HepG2 (cell line): ENCODE results near the gene DIRAS3. TPM values are rescaled to one million over a fixed set of nuclear protein-coding genes. Genes with fewer than 3 reads are reported as not detected.
A peak's percentile ranks its signal among the peaks of the same experiment; 100 is the strongest.

Source experiments
- ATAC-seq: fragments of 200-7000 bp; cut with Tn5 transposase; 3 replicates; pipeline ENCODE4 v1.9.1; 2020; ENCODE audit warnings: mild to moderate bottlenecking, moderate library complexity
- BruUV-seq: library from RNA; stranded (reverse); fragments of 400-500 nt; replicated peaks from 2 replicates; lab custom pipeline; 2021; lab: Mats Ljungman, UMichigan
- CTCF ChIA-PET: fragments of 300-600 bp; formaldehyde crosslinking; extraction: SDS; loops from one replicate; lab custom pipeline; 2021; ENCODE audit warnings: low total read pairs, inconsistent platforms, low intra/inter-chr PET ratio; lab: Yijun Ruan, JAX
- POLR2A ChIA-PET: fragments of 350-600 bp; sonication (Branson Sonifier 250); formaldehyde crosslinking; loops from one replicate; lab custom pipeline; 2020; ENCODE audit warnings: antibody characterized with exemption, inconsistent platforms; lab: Yijun Ruan, JAX
- DNase-seq: peaks from one replicate; pipeline ENCODE4 v3.0.0-alpha.2; 2015; ENCODE audit warnings: low spot score
- FAIRE-seq: peaks from 3 replicates; lab custom pipeline; 2011; peaks lifted over from hg19 to GRCh38; lab: Jason Lieb, UNC
- H2AFZ ChIP-seq: one replicate; pipeline ENCODE4 v1.6.1; 2011; ENCODE audit warnings: low read length, inconsistent platforms
- H3K27ac ChIP-seq: fragments of 300-600 bp; 3 replicates; pipeline ENCODE4 v1.8.0; 2011; ENCODE audit warnings: mixed run types, mild to moderate bottlenecking, mixed read lengths, low read length, inconsistent platforms; ENCODE audit not compliant: insufficient read depth; ENCODE audit errors: extremely low read length
- H3K27me3 ChIP-seq, 2 experiments: fragments of 200-600 bp in 1 of 2; 2 replicates in 1 of 2; 3 replicates in 1 of 2; pipeline versions ENCODE4 v1.6.0 to v1.8.0; 2011; ENCODE audit warnings: low read length in 2 of 2, mild to moderate bottlenecking in 2 of 2, moderate library complexity in 2 of 2, inconsistent platforms in 1 of 2; ENCODE audit not compliant: insufficient read depth in 2 of 2, control insufficient read depth in 1 of 2
- H3K36me3 ChIP-seq, 2 experiments: fragments of 200-600 bp in 1 of 2; replicated peaks in 1 of 2; 2 replicates in 1 of 2; 3 replicates in 1 of 2; pipeline versions ENCODE4 v1.5.1 to v1.8.0; 2011; ENCODE audit warnings: low read length in 2 of 2, inconsistent platforms in 1 of 2; ENCODE audit not compliant: insufficient read depth in 2 of 2, control insufficient read depth in 1 of 2
- H3K4me1 ChIP-seq: 2 replicates; pipeline ENCODE4 v1.5.1; 2012; ENCODE audit warnings: low read length, inconsistent platforms; ENCODE audit not compliant: insufficient read depth
- H3K4me2 ChIP-seq: 2 replicates; pipeline ENCODE4 v1.6.0; 2011; ENCODE audit warnings: low read depth, low read length, inconsistent platforms
- H3K4me3 ChIP-seq, 3 experiments: fragments of 200-600 bp in 1 of 3; sonication (generic), shearing (Covaris generic) in 1 of 3; replicated peaks in 1 of 3; 2 replicates each; pipeline ENCODE4 v1.5.1; 2011 to 2016; ENCODE audit warnings: low read length in 3 of 3, inconsistent platforms in 2 of 3, low read depth in 2 of 3, mild to moderate bottlenecking in 2 of 3, control low read depth in 1 of 3, mixed read lengths in 1 of 3; ENCODE audit not compliant: insufficient read depth in 1 of 3
- H3K79me2 ChIP-seq: one replicate; pipeline ENCODE4 v1.6.1; 2011; ENCODE audit warnings: low read length, inconsistent platforms; ENCODE audit not compliant: insufficient read depth
- H3K9ac ChIP-seq: 2 replicates; pipeline ENCODE4 v1.6.0; 2011; ENCODE audit warnings: mild to moderate bottlenecking, low read depth, low read length, inconsistent platforms; ENCODE audit not compliant: insufficient read depth
- H3K9me3 ChIP-seq: 2 replicates; pipeline ENCODE4 v1.5.1; 2012; ENCODE audit warnings: mild to moderate bottlenecking, low read length
- H4K20me1 ChIP-seq: 2 replicates; pipeline ENCODE4 v1.6.0; 2011; ENCODE audit warnings: inconsistent platforms, mild to moderate bottlenecking, low read length, moderate library complexity; ENCODE audit not compliant: insufficient read depth
- IRF2 ChIP-seq: IDR thresholded peaks from 2 replicates; pipeline ENCODE4 v1.6.1; 2018; ENCODE audit warnings: missing genetic modification reagents, missing compliant biosample characterization
- MAFK ChIP-seq, 2 experiments: IDR thresholded peaks in 1 of 2; conservative IDR thresholded peaks in 1 of 2; 2 replicates each; pipeline ENCODE4 v1.6.1; 2011; ENCODE audit warnings: improper control_type of control experiment in 2 of 2, low read length in 2 of 2
- MBNL3 ChIP-seq: fragments of 250-450 bp; sonication (Bioruptor Pico); conservative IDR thresholded peaks from 2 replicates; pipeline ENCODE4 v1.8.0; 2022; ENCODE audit warnings: mild to moderate bottlenecking, inconsistent platforms
- MTERF4 ChIP-seq: sonication (generic); formaldehyde crosslinking; IDR thresholded peaks from 2 replicates; pipeline ENCODE4 v1.8.0; 2023; ENCODE audit warnings: mild to moderate bottlenecking, missing genetic modification reagents
- RELA ChIP-seq: sonication (generic); formaldehyde crosslinking; IDR thresholded peaks from 2 replicates; pipeline ENCODE4 v1.4.0; 2020; ENCODE audit warnings: missing genetic modification reagents
- SMYD3 ChIP-seq: sonication (generic); formaldehyde crosslinking; IDR thresholded peaks from 2 replicates; pipeline ENCODE4 v1.8.1; 2023; ENCODE audit warnings: mild to moderate bottlenecking, missing genetic modification reagents
- ZBTB21 ChIP-seq: sonication (generic); formaldehyde crosslinking; IDR thresholded peaks from 2 replicates; pipeline ENCODE4 v1.4.0; 2020; ENCODE audit warnings: missing genetic modification reagents
- ZHX1 ChIP-seq: sonication (generic); formaldehyde crosslinking; IDR thresholded peaks from 2 replicates; pipeline ENCODE4 v1.8.1; 2022; ENCODE audit warnings: low read depth, mild to moderate bottlenecking, missing genetic modification reagents
- ZNF333 ChIP-seq: sonication (generic); formaldehyde crosslinking; IDR thresholded peaks from 2 replicates; pipeline ENCODE4 v1.4.0; 2020; ENCODE audit warnings: mild to moderate bottlenecking, missing genetic modification reagents, borderline replicate concordance
- ZNF382 ChIP-seq: sonication (generic); formaldehyde crosslinking; IDR thresholded peaks from 2 replicates; pipeline ENCODE4 v1.5.0; 2020; ENCODE audit warnings: missing genetic modification reagents, mild to moderate bottlenecking, borderline replicate concordance
- ZNF44 ChIP-seq: sonication (generic); formaldehyde crosslinking; IDR thresholded peaks from 2 replicates; pipeline ENCODE4 v1.5.1; 2020; ENCODE audit warnings: mild to moderate bottlenecking, missing genetic modification reagents
- ZNF720 ChIP-seq: sonication (generic); formaldehyde crosslinking; IDR thresholded peaks from 2 replicates; pipeline ENCODE4 v1.4.0; 2020; ENCODE audit warnings: missing genetic modification reagents
- ZNF746 ChIP-seq: sonication (generic); formaldehyde crosslinking; IDR thresholded peaks from 2 replicates; pipeline ENCODE4 v1.8.0; 2022; ENCODE audit warnings: mild to moderate bottlenecking, missing genetic modification reagents
- WGBS: methylation state at CpG from one replicate; pipeline ENCODE4 v1.1.6; 2017; ENCODE audit warnings: low lambda C conversion rate; 5-methylcytosine and 5-hydroxymethylcytosine counted together
- in situ Hi-C: cut with HindIII; loops from 2 replicates; pipeline ENCODE4 v1.10.0; 2017; ENCODE audit warnings: low pct_unique_long_range_greater_than_20kb; ENCODE audit not compliant: extremely low pct_ligation_motif_present
- intact Hi-C: fragments of 100-400 bp; cut with micrococcal nuclease; formaldehyde crosslinking; loops from one replicate; pipeline ENCODE4 v1.10.0; 2022; ENCODE audit not compliant: unreplicated experiment
- polyA plus RNA-seq, 8 experiments: library from polyadenylated mRNA; depleted of rRNA in 3 of 8; stranded (reverse) in 7 of 8; unstranded in 1 of 8; fragments of >200 nt; fragmentation: Illumina TruSeq in 4 of 8; extraction: Trizol in 4 of 8; gene quantifications; 2 replicates each; pipeline versions ENCODE4 v1.2.1 to v1.2.3, GENCODE V29; 2011 to 2016; ENCODE audit warnings: low read depth in 4 of 8, missing spikeins in 1 of 8, mixed read lengths in 1 of 8; ENCODE audit not compliant: insufficient read depth in 1 of 8
- total RNA-seq, 5 experiments: library from RNA; depleted of rRNA; stranded (reverse); fragments of >200 nt; fragmentation: Illumina TruSeq; extraction: Trizol; gene quantifications; 2 replicates each; pipeline ENCODE4 v1.2.3, GENCODE V29; 2016; ENCODE audit warnings: low read depth in 1 of 5

Gene DIRAS3
- total and polyA plus RNA-seq, 2 of the 13 experiments (the other 11 are each of a cell fraction or from before 2014, with no cell fraction given) = not detected

GRCh38 chr1:68000191-68000590 is 50.2 kb downstream of the DIRAS3 start:
- H3K4me1 ChIP-seq = no peaks in the 10 kb centered on the region
- ATAC-seq (no peak), DNase-seq (no peak), FAIRE-seq (no peak)
- no peak overlapping the region for H3K4me3 ChIP-seq
- H3K9ac ChIP-seq = no peak overlapping the region
- ChIA-PET CTCF (no interaction called here), POLR2A (no interaction called here)
- intact Hi-C loops = no loop called here
- H4K20me1 ChIP-seq = no peaks in the 10 kb centered on the region
- H3K36me3 ChIP-seq = no peaks in the 10 kb centered on the region
- 5% methylated on average over 1 of the region's 1 CpG for WGBS
- in situ Hi-C loops = no loop called here
- no peak overlapping the region for H3K27ac ChIP-seq
- BruUV-seq = no TSS peak
- no peaks in the 10 kb centered on the region for H3K79me2 ChIP-seq
- H2AFZ ChIP-seq = no peak overlapping the region
- TF ChIP-seq ZNF720 (CRISPR knock-in tag) (no peak), MAFK (conservative IDR thresholded peaks at IDR 0.05 in 1 of 2, IDR thresholded peaks at IDR 0.05 in 1 of 2; ENCODE audit: low read length in 2 of 2) (0 out of 4 replicates have a peak, but pooled peaks have one; percentile 14 to 20)
- H3K4me2 ChIP-seq = no peak overlapping the region
- peaks cover 8% of the 10 kb centered on the region; the same call in 1 of the 2 replicates for H3K9me3 ChIP-seq
- no peaks in the 10 kb centered on the region for H3K27me3 ChIP-seq

- Histone ChIP-seq H2AFZ (no peak overlapping the region), H3K9ac (no peak overlapping the region), H3K4me3 (no peak overlapping the region), H3K4me1 (no peaks in the 10 kb centered on the region), H3K9me3 (peaks cover 20% of the 10 kb centered on the region), H3K27ac (no peak overlapping the region), H3K27me3 (no peaks in the 10 kb centered on the region), H3K36me3 (no peaks in the 10 kb centered on the region), H4K20me1 (no peaks in the 10 kb centered on the region), H3K4me2 (no peak overlapping the region), H3K79me2 (no peaks in the 10 kb centered on the region)
- CTCF ChIA-PET = no interaction called here
- FAIRE-seq (no peak), ATAC-seq (no peak), DNase-seq (no peak)
- WGBS = 6% methylated on average over 2 of the region's 2 CpGs
- BruUV-seq = no TSS peak
- in situ Hi-C loops (no loop called here), intact Hi-C loops (no loop called here)
- no peak for TF ChIP-seq ZNF333 (CRISPR knock-in tag)
- no peak for TF ChIP-seq RELA (CRISPR knock-in tag)
- no peak for TF ChIP-seq MTERF4 (CRISPR knock-in tag)
- TF ChIP-seq ZNF382 (CRISPR knock-in tag) = no peak
- no peak for TF ChIP-seq SMYD3 (CRISPR knock-in tag)
- TF ChIP-seq ZHX1 (CRISPR knock-in tag) = no peak
- TF ChIP-seq MBNL3 (CRISPR knock-in tag) = no peak
- no peak for TF ChIP-seq ZNF44 (CRISPR knock-in tag)
- no peak for TF ChIP-seq ZBTB21
- no peak for TF ChIP-seq IRF2 (CRISPR knock-in tag)
- TF ChIP-seq ZNF746 (CRISPR knock-in tag) = no peak
- POLR2A ChIA-PET = no interaction called here
Measured at GRCh38 chr1:67997746-67998145, 52.7 kb downstream of the DIRAS3 start.
